ENCODE data around the gene GSDME.

GSDME gene

GRCh38 chr7:24741679-24742505 lies 15.4 kb downstream of the GSDME start:
- no peak overlapping the region for H3K4me3 ChIP-seq (ENCODE audit: low read depth, low read length)
- no peak overlapping the region for H2AFZ ChIP-seq (ENCODE audit: insufficient read depth, low read length, poor library complexity)
- peak overlapping the region; percentile 31 for H2BK120ac ChIP-seq (ENCODE audit: insufficient read depth, low read length, poor library complexity)
- no peak overlapping the region for H3K9ac ChIP-seq (ENCODE audit: low read length)
- no peak overlapping the region for H2AK5ac ChIP-seq (ENCODE audit: low read length)
- H3K27ac ChIP-seq (ENCODE audit: low read depth, low read length) = peak overlapping the region; percentile 16
- no peak overlapping the region for H2BK12ac ChIP-seq (ENCODE audit: low read length)
- H3K14ac ChIP-seq (ENCODE audit: low read length) = no peak overlapping the region
- H3K4me2 ChIP-seq (ENCODE audit: low read length) = no peak overlapping the region
- no peaks in the 10 kb centered on the region for H3K27me3 ChIP-seq (ENCODE audit: insufficient read depth, low read length)
- H3K23ac ChIP-seq (ENCODE audit: low read length) = no peak overlapping the region
- no CpG with 5 or more reads among the region's 14 CpGs for WGBS (ENCODE audit: extremely low coverage, insufficient coverage, insufficient read length)
- peaks cover 10 to 15% of the 10 kb centered on the region in 2 experiments for H3K4me1 ChIP-seq (ENCODE audit: control insufficient read depth in 1 of 2, insufficient read depth in 2 of 2, low read length in 2 of 2)
- peak overlapping the region; percentile 31 for H4K91ac ChIP-seq (ENCODE audit: low read depth, low read length)
- no peak overlapping the region for H4K12ac ChIP-seq (ENCODE audit: low read depth, low read length)
- H4K8ac ChIP-seq (ENCODE audit: low read depth, low read length) = no peak overlapping the region
- H3K9me3 ChIP-seq (ENCODE audit: insufficient read depth, low read depth, low read length) = no peaks in the 10 kb centered on the region
- H3K18ac ChIP-seq (ENCODE audit: low read length) = no peak overlapping the region
- H3K79me1 ChIP-seq (ENCODE audit: low read length) = peaks cover 4% of the 10 kb centered on the region
- peaks cover 7 to 12% of the 10 kb centered on the region in 2 experiments for H3K36me3 ChIP-seq (ENCODE audit: control insufficient read depth in 1 of 2, insufficient read depth in 2 of 2, low read length in 2 of 2)
- DNase-seq = peak; percentile 91 to 93
- H2BK5ac ChIP-seq (ENCODE audit: low read depth, low read length, poor library complexity) = peak overlapping the region; percentile 3
- H3K4ac ChIP-seq (ENCODE audit: low read depth, low read length) = no peak overlapping the region
- H3K79me2 ChIP-seq (ENCODE audit: control insufficient read depth, insufficient read depth, low read length, poor library complexity) = peaks cover 3% of the 10 kb centered on the region

- Histone ChIP-seq H2AFZ (ENCODE audit: insufficient read depth, low read length, poor library complexity) (no peak overlapping the region), H4K91ac (ENCODE audit: low read depth, low read length) (peak overlapping the region; percentile 58), H3K18ac (ENCODE audit: low read length) (peak overlapping the region; percentile 85), H3K79me1 (ENCODE audit: low read length) (peaks cover 4% of the 10 kb centered on the region), H4K12ac (ENCODE audit: low read depth, low read length) (no peak overlapping the region), H3K9ac (ENCODE audit: low read length) (no peak overlapping the region), H3K4ac (ENCODE audit: low read depth, low read length) (no peak overlapping the region), H3K27me3 (ENCODE audit: insufficient read depth, low read length) (no peaks in the 10 kb centered on the region), H3K4me3 (ENCODE audit: low read depth, low read length) (no peak overlapping the region), H3K14ac (ENCODE audit: low read length) (no peak overlapping the region), H3K4me1 (ENCODE audit: control insufficient read depth in 1 of 2, insufficient read depth in 2 of 2, low read length in 2 of 2) (peaks cover 10 to 15% of the 10 kb centered on the region in 2 experiments), H2BK5ac (ENCODE audit: low read depth, low read length, poor library complexity) (peak overlapping the region; percentile 57), H3K9me3 (ENCODE audit: insufficient read depth, low read depth, low read length) (no peaks in the 10 kb centered on the region), H3K23ac (ENCODE audit: low read length) (no peak overlapping the region), H3K79me2 (ENCODE audit: control insufficient read depth, insufficient read depth, low read length, poor library complexity) (peaks cover 3% of the 10 kb centered on the region), H3K4me2 (ENCODE audit: low read length) (no peak overlapping the region), H2BK12ac (ENCODE audit: low read length) (peak overlapping the region; percentile 91), H3K27ac (ENCODE audit: low read depth, low read length) (no peak overlapping the region), H2AK5ac (ENCODE audit: low read length) (peak overlapping the region; percentile 92), H3K36me3 (ENCODE audit: control insufficient read depth in 1 of 2, insufficient read depth in 2 of 2, low read length in 2 of 2) (peaks cover 5 to 8% of the 10 kb centered on the region in 2 experiments), H2BK120ac (ENCODE audit: insufficient read depth, low read length, poor library complexity) (peak overlapping the region; percentile 91), H4K8ac (ENCODE audit: low read depth, low read length) (peak overlapping the region; percentile 59)
- WGBS (ENCODE audit: extremely low coverage, insufficient coverage, insufficient read length) = no CpG with 5 or more reads among the region's 9 CpGs
- no peak for DNase-seq
Measured at GRCh38 chr7:24740871-24741270, 16.4 kb downstream of the GSDME start.

- Histone ChIP-seq H3K27ac (ENCODE audit: low read depth, low read length) (no peak overlapping the region), H4K12ac (ENCODE audit: low read depth, low read length) (no peak overlapping the region), H2AK5ac (ENCODE audit: low read length) (no peak overlapping the region), H3K4me2 (ENCODE audit: low read length) (no peak overlapping the region), H3K9me3 (ENCODE audit: insufficient read depth, low read depth, low read length) (no peaks in the 10 kb centered on the region), H3K36me3 (ENCODE audit: control insufficient read depth in 1 of 2, insufficient read depth in 2 of 2, low read length in 2 of 2) (peaks cover 3 to 4% of the 10 kb centered on the region in 2 experiments), H2BK5ac (ENCODE audit: low read depth, low read length, poor library complexity) (no peak overlapping the region), H3K4me3 (ENCODE audit: low read depth, low read length) (no peak overlapping the region), H3K14ac (ENCODE audit: low read length) (no peak overlapping the region), H3K18ac (ENCODE audit: low read length) (no peak overlapping the region), H3K27me3 (ENCODE audit: insufficient read depth, low read length) (no peaks in the 10 kb centered on the region), H3K4me1 (ENCODE audit: control insufficient read depth in 1 of 2, insufficient read depth in 2 of 2, low read length in 2 of 2) (peaks cover 10 to 15% of the 10 kb centered on the region in 2 experiments), H2AFZ (ENCODE audit: insufficient read depth, low read length, poor library complexity) (no peak overlapping the region), H3K79me1 (ENCODE audit: low read length) (peaks cover 6% of the 10 kb centered on the region), H3K23ac (ENCODE audit: low read length) (no peak overlapping the region), H4K8ac (ENCODE audit: low read depth, low read length) (no peak overlapping the region), H2BK120ac (ENCODE audit: insufficient read depth, low read length, poor library complexity) (no peak overlapping the region), H2BK12ac (ENCODE audit: low read length) (no peak overlapping the region), H3K4ac (ENCODE audit: low read depth, low read length) (no peak overlapping the region), H4K91ac (ENCODE audit: low read depth, low read length) (no peak overlapping the region), H3K79me2 (ENCODE audit: control insufficient read depth, insufficient read depth, low read length, poor library complexity) (peaks cover 3% of the 10 kb centered on the region), H3K9ac (ENCODE audit: low read length) (no peak overlapping the region)
- no CpG with 5 or more reads among the region's 1 CpG for WGBS (ENCODE audit: extremely low coverage, insufficient coverage, insufficient read length)
- no peak for DNase-seq
Measured at GRCh38 chr7:24739306-24739705, 18.0 kb downstream of the GSDME start.

GRCh38 chr7:24738577-24738976 lies 18.7 kb downstream of the GSDME start:
- Histone ChIP-seq H2BK12ac (ENCODE audit: low read length) (no peak overlapping the region), H3K4ac (ENCODE audit: low read depth, low read length) (no peak overlapping the region), H3K36me3 (ENCODE audit: control insufficient read depth in 1 of 2, insufficient read depth in 2 of 2, low read length in 2 of 2) (peaks cover 2% of the 10 kb centered on the region in 2 experiments), H3K79me2 (ENCODE audit: control insufficient read depth, insufficient read depth, low read length, poor library complexity) (peaks cover 3% of the 10 kb centered on the region), H4K91ac (ENCODE audit: low read depth, low read length) (no peak overlapping the region), H3K18ac (ENCODE audit: low read length) (no peak overlapping the region), H3K79me1 (ENCODE audit: low read length) (peaks cover 6% of the 10 kb centered on the region), H4K8ac (ENCODE audit: low read depth, low read length) (no peak overlapping the region), H3K4me2 (ENCODE audit: low read length) (no peak overlapping the region), H3K14ac (ENCODE audit: low read length) (no peak overlapping the region), H3K23ac (ENCODE audit: low read length) (no peak overlapping the region), H2AFZ (ENCODE audit: insufficient read depth, low read length, poor library complexity) (no peak overlapping the region), H3K4me3 (ENCODE audit: low read depth, low read length) (no peak overlapping the region), H3K9ac (ENCODE audit: low read length) (no peak overlapping the region), H4K12ac (ENCODE audit: low read depth, low read length) (no peak overlapping the region), H2AK5ac (ENCODE audit: low read length) (no peak overlapping the region), H2BK120ac (ENCODE audit: insufficient read depth, low read length, poor library complexity) (no peak overlapping the region), H3K27ac (ENCODE audit: low read depth, low read length) (no peak overlapping the region), H2BK5ac (ENCODE audit: low read depth, low read length, poor library complexity) (no peak overlapping the region), H3K4me1 (ENCODE audit: control insufficient read depth in 1 of 2, insufficient read depth in 2 of 2, low read length in 2 of 2) (peaks cover 10 to 20% of the 10 kb centered on the region in 2 experiments), H3K27me3 (ENCODE audit: insufficient read depth, low read length) (no peaks in the 10 kb centered on the region), H3K9me3 (ENCODE audit: insufficient read depth, low read depth, low read length) (no peaks in the 10 kb centered on the region)
- no peak for DNase-seq
- WGBS (ENCODE audit: extremely low coverage, insufficient coverage, insufficient read length) = no CpG with 5 or more reads among the region's 1 CpG

All from trophoblast cell (in vitro differentiated cells and primary cell).